ENCODE measurements around the gene ZNF217. TPM values are rescaled to one million over a fixed set of nuclear protein-coding genes. Genes with fewer than 3 reads are reported as not detected.

The ZNF217 gene
- total and polyA plus RNA-seq, 9 of the 15 experiments (the other 6 are each of a cell fraction or from before 2014, with no cell fraction given) = 3.0 to 41.8 (median 16.8) TPM

DNA sequence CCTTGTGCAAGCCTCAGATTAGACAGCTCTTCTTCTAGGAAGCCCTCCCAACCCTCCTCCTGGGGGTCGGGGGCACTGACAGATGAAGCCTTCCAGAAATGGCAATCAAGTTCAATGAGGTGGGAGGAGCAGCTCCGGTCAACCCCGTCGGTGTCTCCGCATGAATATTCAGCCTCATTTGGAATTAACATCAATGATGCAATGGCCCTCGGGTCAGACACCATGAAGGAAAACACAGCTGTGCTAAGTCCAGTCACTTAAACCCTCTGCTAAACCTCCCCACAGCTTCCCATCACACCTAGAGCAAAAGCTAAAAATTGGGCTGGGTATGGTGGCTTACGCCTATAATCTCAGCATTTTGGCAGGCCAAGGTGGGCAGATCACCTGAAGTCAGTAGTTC lies 36.5 kb downstream of the ZNF217 start:
- CTCF ChIA-PET (ENCODE audit: low intra/inter-chr PET ratio) = no interaction called here
- Histone ChIP-seq H3K79me2 (ENCODE audit: control insufficient read depth, insufficient read depth, low read length) (no peaks in the 10 kb centered on the region), H3K27ac (ENCODE audit: extremely low read depth, low read depth, low read length) (no peak overlapping the region), H3K4me2 (ENCODE audit: insufficient read depth, low read length) (no peak overlapping the region), H3K4me3 (no peak overlapping the region), H3K4me1 (replicated peaks in 1 of 2; ENCODE audit: control insufficient read depth in 2 of 2, insufficient read depth in 2 of 2, low read length in 2 of 2) (no peaks in the 10 kb centered on the region; a peak in 1 of 5 replicates), H4K20me1 (replicated peaks; ENCODE audit: control insufficient read depth, insufficient read depth, low read length) (no peaks in the 10 kb centered on the region), H3K9me3 (replicated peaks; ENCODE audit: control insufficient read depth, insufficient read depth, low read depth, low read length) (no peaks in the 10 kb centered on the region), H3K27me3 (ENCODE audit: control insufficient read depth in 2 of 2, insufficient read depth in 2 of 2, low read length in 2 of 2) (no peaks in the 10 kb centered on the region), H3K9me1 (ENCODE audit: control insufficient read depth, insufficient read depth, low read length) (no peaks in the 10 kb centered on the region), H3K9ac (ENCODE audit: insufficient read depth in 1 of 2, low read depth in 2 of 2, low read length in 2 of 2) (no peak overlapping the region), H2AFZ (ENCODE audit: low read depth, low read length) (0 out of 2 replicates have a peak overlapping the region, but pooled peaks have one; percentile 2), H3K36me3 (ENCODE audit: control insufficient read depth, insufficient read depth, low read length) (no peaks in the 10 kb centered on the region)
- intact Hi-C loops (cut with micrococcal nuclease) = no loop called here
- in situ Hi-C loops (cut with MboI) = loop anchor here (10.0 to 25.0 kb wide), 2 partner anchors 508 to 655 kb away; partner anchors contain the start of gene PFDN4
- ATAC-seq = peak; percentile 67
- 32% methylated on average over 7 of the region's 7 CpGs for WGBS (ENCODE audit: insufficient coverage, low coverage, missing lambda C conversion rate)
- no peak for DNase-seq (ENCODE audit: extremely low read depth in 1 of 4, low spot score in 3 of 4)
- no peak for FAIRE-seq
- no peak for TF ChIP-seq ZNF134 (CRISPR knock-in tag; conservative IDR thresholded peaks at IDR 0.05)
- TF ChIP-seq, protein P1, sequence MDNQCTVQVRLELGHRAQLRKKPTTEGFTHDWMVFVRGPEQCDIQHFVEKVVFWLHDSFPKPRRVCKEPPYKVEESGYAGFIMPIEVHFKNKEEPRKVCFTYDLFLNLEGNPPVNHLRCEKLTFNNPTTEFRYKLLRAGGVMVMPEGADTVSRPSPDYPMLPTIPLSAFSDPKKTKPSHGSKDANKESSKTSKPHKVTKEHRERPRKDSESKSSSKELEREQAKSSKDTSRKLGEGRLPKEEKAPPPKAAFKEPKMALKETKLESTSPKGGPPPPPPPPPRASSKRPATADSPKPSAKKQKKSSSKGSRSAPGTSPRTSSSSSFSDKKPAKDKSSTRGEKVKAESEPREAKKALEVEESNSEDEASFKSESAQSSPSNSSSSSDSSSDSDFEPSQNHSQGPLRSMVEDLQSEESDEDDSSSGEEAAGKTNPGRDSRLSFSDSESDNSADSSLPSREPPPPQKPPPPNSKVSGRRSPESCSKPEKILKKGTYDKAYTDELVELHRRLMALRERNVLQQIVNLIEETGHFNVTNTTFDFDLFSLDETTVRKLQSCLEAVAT (IDR thresholded peaks at IDR 0.05) = no peak
- TF ChIP-seq CEBPG (CRISPR knock-in tag; IDR thresholded peaks at IDR 0.05) = peak; percentile 27; the same call in 1 of the 2 replicates
- no peak for TF ChIP-seq CEBPG (tag; conservative IDR thresholded peaks at IDR 0.05 in 1 of 2, IDR thresholded peaks at IDR 0.05 in 1 of 2)
- 0 out of 2 replicates have a peak, but pooled peaks have one; percentile 17 for TF ChIP-seq CEBPB (tag; IDR thresholded peaks at IDR 0.05)
- no peak for TF ChIP-seq ZNF324 (CRISPR knock-in tag; IDR thresholded peaks at IDR 0.05)
- TF ChIP-seq ATF3 (IDR thresholded peaks at IDR 0.05) = peak; percentile 69
- no peak for TF ChIP-seq ATF3 (CRISPR knock-in tag; conservative IDR thresholded peaks at IDR 0.05)
- no TSS peak for BruUV-seq (replicated peaks)
- POLR2A ChIA-PET = interaction anchor here (0.6 to 1.1 kb wide), 2 partner anchors 11 to 509 kb away, joined by 3 to 4 read pairs; no protein-coding TSS in a partner anchor
